OCI-LY1 (cell line): Measurements from ENCODE around the gene ZSCAN9.

Source experiments
- H2AFZ ChIP-seq: fragments of 200-600 bp; sonication (generic), shearing (Covaris generic); 2 replicates; pipeline ENCODE4 v1.6.0; 2014; ENCODE audit warnings: antibody characterized with exemption, mild to moderate bottlenecking, low read length
- H3F3A ChIP-seq: fragments of 200-600 bp; sonication (generic), shearing (Covaris generic); 2 replicates; pipeline ENCODE4 v1.6.0; 2014; ENCODE audit warnings: mild to moderate bottlenecking, antibody characterized with exemption, low read length, moderate library complexity; ENCODE audit not compliant: insufficient read depth
- H3K27ac ChIP-seq: fragments of 200-600 bp; sonication (generic); 2 replicates; pipeline ENCODE4 v1.5.1; 2014; ENCODE audit warnings: low read length, mixed run types, mild to moderate bottlenecking, low read depth; ENCODE audit not compliant: poor library complexity, severe bottlenecking
- H3K27me3 ChIP-seq: fragments of 200-600 bp; sonication (generic); 2 replicates; pipeline ENCODE4 v1.6.0; 2014; ENCODE audit warnings: antibody characterized with exemption, mild to moderate bottlenecking, low read length, moderate library complexity; ENCODE audit not compliant: insufficient read depth
- H3K36me3 ChIP-seq: fragments of 200-600 bp; sonication (generic); 2 replicates; pipeline ENCODE4 v1.6.1; 2014; ENCODE audit warnings: mild to moderate bottlenecking, antibody characterized with exemption, low read length, moderate library complexity, mixed read lengths; ENCODE audit not compliant: insufficient read depth
- H3K4me1 ChIP-seq: fragments of 200-600 bp; sonication (generic); 2 replicates; pipeline ENCODE4 v1.5.1; 2014; ENCODE audit warnings: mild to moderate bottlenecking, low read length, moderate library complexity; ENCODE audit not compliant: insufficient read depth, severe bottlenecking
- H3K4me2 ChIP-seq: fragments of 200-600 bp; sonication (generic), shearing (Covaris generic); 2 replicates; pipeline ENCODE4 v1.6.1; 2014; ENCODE audit warnings: low read length
- H3K4me3 ChIP-seq: fragments of 200-600 bp; sonication (generic); 2 replicates; pipeline ENCODE4 v1.5.1; 2014; ENCODE audit warnings: low read length, low read depth, mild to moderate bottlenecking, mixed read lengths; ENCODE audit not compliant: poor library complexity, severe bottlenecking
- H3K79me2 ChIP-seq: fragments of 200-600 bp; shearing (Covaris generic); 2 replicates; pipeline ENCODE4 v1.6.1; 2016; ENCODE audit warnings: mixed run types, low read length, mixed read lengths; ENCODE audit not compliant: insufficient read depth
- H3K9ac ChIP-seq: fragments of 200-600 bp; sonication (generic), shearing (Covaris generic); 2 replicates; pipeline ENCODE4 v1.6.1; 2014; ENCODE audit warnings: mild to moderate bottlenecking, low read length, mixed read lengths
- H3K9me2 ChIP-seq: fragments of 200-600 bp; sonication (generic), shearing (Covaris generic); 2 replicates; pipeline ENCODE4 v1.6.1; 2014; ENCODE audit warnings: low read depth, mild to moderate bottlenecking, low read length, mixed read lengths
- H3K9me3 ChIP-seq: fragments of 200-600 bp; shearing (Covaris generic); 2 replicates; pipeline ENCODE4 v1.6.1; 2014; ENCODE audit warnings: low read length, mixed read lengths
- H4K20me1 ChIP-seq: fragments of 200-600 bp; sonication (generic), shearing (Covaris generic); 2 replicates; pipeline ENCODE4 v1.6.0; 2016; ENCODE audit warnings: mild to moderate bottlenecking, low read length; ENCODE audit not compliant: insufficient read depth
- EZH2 ChIP-seq: fragments of 200-600 bp; sonication (generic), shearing (Covaris generic); IDR thresholded peaks from 2 replicates; pipeline ENCODE4 v1.8.0; 2017; ENCODE audit warnings: borderline replicate concordance, mixed run types, mild to moderate bottlenecking, antibody characterized with exemption, low read length, moderate library complexity, mixed read lengths
- TF ChIP-seq, protein P1 (sequence below): fragments of 200-600 bp; sonication (generic), shearing (Covaris generic); IDR thresholded peaks from 2 replicates; pipeline ENCODE4 v1.5.1; 2017; ENCODE audit warnings: mild to moderate bottlenecking, antibody characterized with exemption, low read length, moderate library complexity, mixed read lengths

Gene ZSCAN9

DNA sequence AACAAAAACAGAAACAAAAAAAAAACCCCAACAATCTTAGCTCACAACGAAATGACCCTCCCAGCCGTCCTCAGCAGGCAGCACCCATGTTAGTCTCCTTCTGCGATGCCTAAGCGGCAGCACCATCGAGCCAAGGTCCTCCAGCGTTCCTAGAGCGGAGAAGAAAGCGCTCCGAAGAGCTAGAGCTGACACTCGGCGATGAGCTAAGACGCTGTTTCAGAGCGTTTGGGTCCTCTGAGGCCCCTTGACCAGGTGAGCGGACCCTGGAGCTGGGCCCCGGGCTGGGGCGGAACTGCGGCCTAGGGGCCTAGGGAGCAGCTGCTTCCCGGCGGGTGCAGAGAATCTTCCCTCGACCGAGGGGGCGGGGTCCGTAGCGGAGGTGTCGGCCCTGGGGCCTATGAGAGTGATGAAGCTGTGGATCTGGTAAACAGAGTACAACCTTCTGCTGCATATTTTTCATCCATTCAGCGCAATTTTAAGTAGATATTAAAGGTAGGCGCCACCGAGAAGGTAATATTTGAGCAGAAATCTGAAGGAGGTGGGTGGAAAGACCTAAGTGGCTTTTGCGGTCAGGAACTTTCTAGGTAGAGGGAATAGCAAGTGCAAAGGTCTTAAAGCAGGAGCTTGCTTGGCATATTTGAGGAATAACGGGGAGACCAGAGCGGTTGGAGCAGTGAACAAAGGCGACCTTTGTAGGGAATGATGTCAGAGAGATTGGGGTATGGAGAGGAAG lies 42.1 kb downstream of the ZSCAN9 start, which contains the start of gene ZSCAN26:
ZSCAN26 (plus strand) TSS at position 182 of the 733 bp plus-strand sequence. CDS start 4,777 bp downstream, outside the sequence.
- no peaks in the 10 kb centered on the region for H3F3A ChIP-seq
- peak within 1 kb of the TSS; percentile 72 for H3K9ac ChIP-seq
- H3K27me3 ChIP-seq, result no peaks in the 10 kb centered on the region
- H3K4me2 ChIP-seq, result peak within 1 kb of the TSS; percentile 83
- no peaks in the 10 kb centered on the region for H3K9me3 ChIP-seq
- peak within 1 kb of the TSS; percentile 97 for H2AFZ ChIP-seq
- H3K9me2 ChIP-seq, result no peaks in the 10 kb centered on the region
- H3K27ac ChIP-seq, result peak within 1 kb of the TSS; percentile 23
- TF ChIP-seq EZH2, result no peak
- TF ChIP-seq, protein P1, sequence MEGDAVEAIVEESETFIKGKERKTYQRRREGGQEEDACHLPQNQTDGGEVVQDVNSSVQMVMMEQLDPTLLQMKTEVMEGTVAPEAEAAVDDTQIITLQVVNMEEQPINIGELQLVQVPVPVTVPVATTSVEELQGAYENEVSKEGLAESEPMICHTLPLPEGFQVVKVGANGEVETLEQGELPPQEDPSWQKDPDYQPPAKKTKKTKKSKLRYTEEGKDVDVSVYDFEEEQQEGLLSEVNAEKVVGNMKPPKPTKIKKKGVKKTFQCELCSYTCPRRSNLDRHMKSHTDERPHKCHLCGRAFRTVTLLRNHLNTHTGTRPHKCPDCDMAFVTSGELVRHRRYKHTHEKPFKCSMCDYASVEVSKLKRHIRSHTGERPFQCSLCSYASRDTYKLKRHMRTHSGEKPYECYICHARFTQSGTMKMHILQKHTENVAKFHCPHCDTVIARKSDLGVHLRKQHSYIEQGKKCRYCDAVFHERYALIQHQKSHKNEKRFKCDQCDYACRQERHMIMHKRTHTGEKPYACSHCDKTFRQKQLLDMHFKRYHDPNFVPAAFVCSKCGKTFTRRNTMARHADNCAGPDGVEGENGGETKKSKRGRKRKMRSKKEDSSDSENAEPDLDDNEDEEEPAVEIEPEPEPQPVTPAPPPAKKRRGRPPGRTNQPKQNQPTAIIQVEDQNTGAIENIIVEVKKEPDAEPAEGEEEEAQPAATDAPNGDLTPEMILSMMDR, result no peak
- H3K4me1 ChIP-seq, result peaks cover 26% of the 10 kb centered on the region
- H3K4me3 ChIP-seq, result peak within 1 kb of the TSS; percentile 75
- H4K20me1 ChIP-seq, result no peaks in the 10 kb centered on the region
- H3K79me2 ChIP-seq, result 0 out of 2 replicates have a peak, but pooled peaks cover 5% of the 10 kb centered on the region
- H3K36me3 ChIP-seq, result peaks cover 3% of the 10 kb centered on the region; the same call in 1 of the 2 replicates

DNA sequence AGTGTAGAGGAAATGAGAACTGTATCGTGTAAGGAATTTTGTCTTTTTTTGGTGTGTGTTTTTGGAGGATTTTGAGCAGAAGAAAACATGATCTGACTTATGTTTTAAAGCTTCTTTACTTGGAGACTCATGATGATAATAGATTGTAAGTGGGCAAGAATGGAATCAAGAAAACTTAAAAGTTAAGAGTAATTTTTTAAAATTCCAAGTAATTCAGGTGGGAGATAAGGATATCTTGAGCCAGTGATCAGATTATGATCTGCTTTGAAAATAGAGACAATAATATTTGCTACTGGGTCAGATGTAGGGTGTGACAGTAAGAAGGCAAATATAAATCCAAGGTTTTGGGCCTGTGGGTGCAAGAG lies 42.6 kb downstream of the ZSCAN9 start:
- peak overlapping the region; percentile 72 for H3K9ac ChIP-seq
- H3K79me2 ChIP-seq, result 0 out of 2 replicates have a peak, but pooled peaks cover 5% of the 10 kb centered on the region
- TF ChIP-seq, protein P1, result no peak
- no peak for TF ChIP-seq EZH2
- peaks cover 5% of the 10 kb centered on the region; the same call in 1 of the 2 replicates for H3K36me3 ChIP-seq
- H4K20me1 ChIP-seq, result no peaks in the 10 kb centered on the region
- peaks cover 26% of the 10 kb centered on the region for H3K4me1 ChIP-seq
- H3K4me2 ChIP-seq, result peak overlapping the region; percentile 83
- no peaks in the 10 kb centered on the region for H3K9me3 ChIP-seq
- peak overlapping the region; percentile 75 for H3K4me3 ChIP-seq
- H3F3A ChIP-seq, result no peaks in the 10 kb centered on the region
- H2AFZ ChIP-seq, result no peak overlapping the region; the same call in 1 of the 2 replicates
- H3K27ac ChIP-seq, result no peak overlapping the region
- H3K27me3 ChIP-seq, result no peaks in the 10 kb centered on the region
- no peaks in the 10 kb centered on the region for H3K9me2 ChIP-seq

DNA sequence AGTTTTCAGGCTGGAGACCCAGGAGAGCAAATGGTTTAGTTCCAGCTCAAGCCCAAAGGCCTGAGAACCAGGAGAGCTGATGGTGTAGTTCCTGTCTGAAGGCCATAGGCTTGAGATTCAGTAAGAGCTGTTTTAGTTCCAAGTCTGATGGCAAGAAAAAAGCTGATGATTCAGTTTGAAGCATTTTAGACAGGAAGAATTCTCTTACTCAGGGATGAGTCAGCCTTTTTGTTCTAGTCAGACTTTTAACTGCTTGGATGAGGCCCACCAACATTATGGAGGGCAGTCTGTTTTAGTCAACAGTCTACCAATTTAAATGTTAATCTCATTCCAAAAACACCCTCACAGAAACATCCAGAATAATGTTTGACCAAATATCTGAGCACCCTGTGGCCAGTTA lies 44.4 kb downstream of the ZSCAN9 start:
- Histone ChIP-seq H4K20me1 (no peaks in the 10 kb centered on the region), H3K36me3 (peaks cover 18% of the 10 kb centered on the region; the same call in 1 of the 2 replicates), H3K27ac (no peak overlapping the region), H3K4me3 (no peak overlapping the region), H3K27me3 (no peaks in the 10 kb centered on the region), H3K9me3 (no peaks in the 10 kb centered on the region), H3K4me1 (peaks cover 20% of the 10 kb centered on the region), H3K9me2 (no peaks in the 10 kb centered on the region), H3K4me2 (no peak overlapping the region), H3F3A (no peaks in the 10 kb centered on the region), H3K9ac (no peak overlapping the region), H2AFZ (no peak overlapping the region), H3K79me2 (0 out of 2 replicates have a peak, but pooled peaks cover 5% of the 10 kb centered on the region)
- TF ChIP-seq, protein P1, result no peak
- no peak for TF ChIP-seq EZH2
